NOMO-1 treated with DMSO at 0.1 percent for 48 hours (cell line): ENCODE data around the gene PCED1B.

Source experiments
- DNase-seq: peaks from one replicate; lab custom pipeline; 2025; ENCODE audit not compliant: unreplicated experiment; lab: John Stamatoyannopoulos, UW

The PCED1B gene

DNA sequence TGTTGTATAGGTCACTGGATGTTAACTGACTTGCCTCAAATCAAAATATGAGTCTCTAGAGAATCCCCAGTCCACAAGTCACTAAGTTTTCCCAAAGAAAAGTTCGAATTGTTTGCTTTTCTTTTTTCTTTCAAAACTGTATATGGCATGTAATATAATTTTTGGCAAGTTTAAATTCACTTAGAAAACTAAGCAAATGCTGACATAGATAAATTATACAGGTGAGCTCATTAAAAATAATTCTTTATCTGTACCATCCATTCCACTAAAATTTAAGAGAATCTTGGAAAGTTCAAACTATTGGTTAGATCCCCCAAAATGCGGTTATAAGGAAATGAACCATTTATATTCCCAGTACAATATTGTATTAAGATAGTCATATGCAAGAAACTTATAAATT lies 145.9 kb downstream of the PCED1B start:
- no peak for DNase-seq

DNA sequence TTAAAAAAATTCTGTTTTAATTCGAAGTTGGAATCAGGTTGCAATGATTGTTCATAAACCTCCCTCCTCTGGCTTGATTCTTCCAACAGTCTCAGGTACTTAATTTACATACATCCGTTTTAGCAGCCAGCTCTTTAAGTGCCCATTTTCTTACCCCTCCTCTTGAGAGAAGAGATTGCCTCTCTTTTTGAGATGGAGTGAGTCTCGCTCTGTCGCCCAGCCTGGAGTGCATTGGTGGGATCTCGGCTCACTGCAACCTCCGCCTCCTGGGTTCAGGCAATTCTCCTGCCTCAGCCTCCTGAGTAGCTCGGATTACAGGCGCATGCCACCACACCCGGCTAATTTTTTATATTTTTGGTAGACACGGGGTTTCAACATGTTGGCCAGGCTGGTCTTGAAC lies 146.8 kb downstream of the PCED1B start:
- DNase-seq = no peak

DNA sequence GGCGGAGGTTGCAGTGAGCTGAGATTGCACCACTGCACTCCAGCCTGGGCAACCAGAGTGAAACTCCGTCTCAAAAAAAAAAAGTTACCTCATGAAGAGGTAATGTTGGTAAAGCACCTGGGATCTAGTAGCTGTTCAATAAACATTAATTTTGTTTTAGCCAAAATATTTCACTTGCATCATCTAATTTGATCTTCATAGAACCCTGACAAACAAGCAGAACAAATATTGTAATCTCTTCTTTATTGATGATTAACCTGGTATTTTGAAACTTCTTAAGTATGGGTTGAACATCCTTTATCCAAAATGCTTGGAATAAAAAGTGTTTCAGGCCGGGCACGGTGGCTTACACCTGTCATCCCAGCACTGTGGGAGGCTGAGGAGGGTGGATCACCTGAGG lies 149.4 kb downstream of the PCED1B start:
- no peak for DNase-seq

DNA sequence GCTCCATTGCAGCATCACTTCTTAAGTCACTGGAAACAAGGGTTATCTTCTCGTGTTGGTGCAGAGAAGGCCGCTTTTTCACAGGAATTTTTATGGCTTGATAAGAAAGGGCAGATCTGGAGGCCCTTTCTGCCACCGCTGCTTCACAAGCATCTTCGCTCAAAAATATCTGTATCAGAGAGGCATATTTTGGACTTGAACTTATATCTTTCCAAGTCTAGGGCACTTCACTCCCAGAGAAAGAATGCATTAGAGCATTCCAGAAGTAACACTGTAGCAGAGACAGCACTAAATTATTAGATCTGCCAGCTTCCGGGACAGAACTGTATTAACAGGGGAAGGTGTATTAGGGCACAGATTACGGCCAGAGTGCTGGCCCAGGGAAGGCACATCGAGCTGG lies 152.0 kb downstream of the PCED1B start:
- DNase-seq = no peak

DNA sequence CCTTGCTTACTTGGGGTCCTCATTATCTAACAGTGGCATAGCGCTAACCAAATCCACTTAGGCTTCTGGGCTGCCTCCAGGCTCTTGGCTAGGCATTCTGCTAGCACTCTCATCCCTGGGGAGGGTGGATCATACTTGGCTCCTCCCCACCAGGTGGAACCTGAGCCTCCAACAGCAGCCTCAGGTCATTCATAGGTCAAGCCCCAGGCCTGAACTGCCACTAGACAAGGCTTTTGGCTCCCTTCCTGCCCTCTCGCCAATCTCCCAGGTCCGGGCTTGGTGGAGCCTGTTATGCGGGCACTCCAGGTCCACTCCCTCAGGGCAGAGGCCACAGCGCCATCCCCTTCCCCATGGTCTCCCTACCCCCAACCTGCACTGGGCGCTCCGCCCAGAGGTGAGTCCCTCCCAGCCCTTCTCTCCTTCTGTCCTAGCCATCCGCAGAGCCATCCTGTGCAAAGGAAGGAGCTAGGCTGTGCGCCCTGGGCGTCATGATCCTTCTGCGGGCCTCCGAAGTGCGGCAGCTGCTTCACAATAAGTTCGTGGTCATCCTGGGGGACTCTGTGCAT lies 155.2 kb downstream of the PCED1B start:
- no peak for DNase-seq

DNA sequence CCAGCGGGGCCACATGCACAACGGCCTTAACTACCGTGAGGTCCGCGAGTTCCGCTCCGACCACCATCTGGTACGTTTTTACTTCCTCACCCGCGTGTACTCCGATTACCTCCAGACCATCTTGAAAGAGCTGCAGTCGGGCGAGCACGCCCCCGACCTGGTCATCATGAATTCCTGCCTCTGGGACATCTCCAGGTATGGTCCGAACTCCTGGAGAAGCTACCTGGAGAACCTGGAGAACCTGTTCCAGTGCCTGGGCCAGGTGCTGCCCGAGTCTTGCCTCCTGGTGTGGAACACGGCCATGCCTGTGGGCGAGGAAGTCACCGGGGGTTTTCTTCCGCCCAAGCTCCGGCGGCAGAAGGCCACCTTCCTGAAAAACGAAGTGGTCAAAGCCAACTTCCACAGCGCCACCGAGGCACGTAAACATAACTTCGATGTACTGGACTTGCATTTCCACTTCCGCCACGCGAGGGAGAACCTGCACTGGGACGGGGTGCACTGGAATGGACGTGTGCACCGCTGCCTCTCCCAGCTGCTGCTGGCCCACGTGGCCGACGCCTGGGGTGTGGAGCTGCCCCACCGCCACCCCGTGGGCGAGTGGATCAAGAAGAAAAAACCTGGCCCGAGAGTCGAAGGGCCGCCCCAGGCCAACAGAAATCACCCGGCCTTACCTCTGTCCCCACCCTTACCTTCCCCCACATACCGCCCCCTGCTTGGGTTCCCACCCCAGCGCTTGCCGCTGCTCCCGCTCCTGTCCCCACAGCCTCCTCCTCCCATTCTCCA lies 156.0 kb downstream of the PCED1B start:
- no peak for DNase-seq

DNA sequence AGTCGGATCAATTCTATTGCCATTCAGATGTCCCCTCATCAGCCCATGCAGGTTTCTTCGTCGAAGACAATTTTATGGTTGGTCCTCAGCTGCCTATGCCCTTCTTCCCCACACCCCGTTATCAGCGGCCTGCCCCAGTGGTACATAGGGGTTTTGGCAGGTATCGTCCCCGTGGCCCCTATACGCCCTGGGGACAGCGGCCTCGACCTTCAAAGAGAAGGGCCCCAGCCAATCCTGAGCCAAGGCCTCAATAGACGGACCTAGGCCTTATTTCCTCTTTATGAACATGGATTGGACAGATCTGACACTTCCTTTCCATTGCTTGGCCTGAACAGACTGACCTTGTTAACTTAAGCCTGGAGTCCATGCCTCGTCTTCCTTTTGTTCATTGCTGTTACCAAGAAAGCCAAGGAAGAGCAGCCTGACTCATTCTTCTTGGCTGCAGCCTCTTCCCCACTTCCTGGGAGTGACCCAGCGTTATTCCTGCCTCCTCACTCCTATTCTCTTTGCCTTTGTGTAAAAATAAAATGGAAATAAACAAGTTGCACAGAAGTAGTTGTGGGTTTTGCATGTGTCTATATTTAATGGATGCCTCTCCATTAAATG lies 156.8 kb downstream of the PCED1B start:
- no peak for DNase-seq

DNA sequence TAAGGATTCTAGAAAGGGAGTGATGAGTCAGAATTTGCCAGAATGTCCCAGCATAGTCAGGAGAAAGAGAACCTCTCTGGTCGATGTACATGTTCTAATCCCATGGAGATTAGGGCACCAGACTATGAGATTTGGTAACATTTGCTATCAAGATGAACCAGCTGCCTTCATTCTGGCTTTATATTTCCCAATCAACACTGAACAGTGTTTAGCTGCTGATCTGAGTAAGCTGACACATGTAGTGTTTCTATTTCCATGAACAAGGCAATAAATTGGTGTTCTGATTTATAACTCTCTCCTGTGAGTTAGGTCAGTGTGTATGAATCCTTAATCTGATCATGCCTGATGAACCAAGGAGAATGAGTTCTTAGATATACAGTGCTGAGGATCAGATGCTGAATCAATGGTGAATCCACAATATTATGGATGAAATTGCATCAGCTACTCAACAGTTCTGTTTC lies 158.4 kb downstream of the PCED1B start:
- no peak for DNase-seq

DNA sequence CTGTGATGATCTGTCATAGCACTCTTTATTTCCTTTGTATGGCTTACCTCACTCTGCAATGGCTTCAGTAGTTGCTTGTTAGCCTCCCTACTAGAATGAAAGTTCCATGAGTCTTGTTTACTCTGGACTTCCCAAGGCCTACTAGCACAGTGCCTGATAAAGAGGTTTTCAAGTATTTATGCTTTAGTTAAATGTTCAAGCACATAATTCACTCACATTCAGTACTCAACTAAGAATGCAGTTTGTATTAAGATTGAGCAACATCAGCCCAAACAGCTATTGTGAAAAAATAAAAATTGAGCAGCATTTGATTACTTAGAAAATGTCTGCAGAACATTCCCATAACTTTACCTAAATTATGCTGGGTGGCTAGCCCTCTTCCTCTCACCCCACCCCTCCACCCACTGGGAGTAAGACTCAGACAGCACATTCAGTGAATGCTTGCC lies 159.3 kb downstream of the PCED1B start:
- DNase-seq = no peak

DNA sequence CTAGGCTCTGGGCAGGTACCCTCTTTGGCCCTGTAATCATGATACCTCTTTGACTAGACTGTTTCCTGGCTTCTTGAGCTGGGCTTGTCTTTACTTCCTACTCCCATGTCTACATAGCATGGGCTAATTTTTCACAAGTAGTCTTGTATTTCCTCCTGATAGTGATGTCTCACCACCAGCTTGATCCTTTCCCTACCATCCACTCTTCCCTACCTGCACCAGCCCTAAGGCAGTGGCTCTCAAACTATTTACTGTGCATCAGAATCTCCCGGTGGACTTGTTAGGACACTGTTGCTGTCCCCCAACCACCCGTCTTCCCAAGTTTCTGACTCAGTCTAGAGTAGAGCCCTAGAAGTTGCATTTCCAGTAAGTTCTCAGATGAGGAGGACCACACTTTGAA lies 163.0 kb downstream of the PCED1B start:
- DNase-seq = no peak

DNA sequence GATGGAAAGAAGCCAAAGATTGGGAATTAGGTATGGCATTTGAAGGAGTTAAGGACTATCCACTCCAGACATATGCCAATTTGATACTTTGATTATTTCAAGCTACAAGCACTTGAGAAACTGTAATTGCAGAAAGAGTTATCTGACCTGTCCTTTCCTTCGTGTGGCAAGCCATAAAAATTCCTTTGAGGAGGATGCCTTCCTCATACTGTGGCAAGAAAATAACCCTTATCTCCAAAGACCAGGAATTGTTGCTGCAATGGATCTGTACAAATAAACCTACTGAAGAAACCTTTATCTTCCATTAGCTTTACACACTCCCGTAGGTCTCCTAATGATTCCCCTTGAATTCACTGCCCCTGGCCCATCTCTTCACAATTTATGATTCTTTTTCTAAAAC lies 165.4 kb downstream of the PCED1B start:
- no peak for DNase-seq

DNA sequence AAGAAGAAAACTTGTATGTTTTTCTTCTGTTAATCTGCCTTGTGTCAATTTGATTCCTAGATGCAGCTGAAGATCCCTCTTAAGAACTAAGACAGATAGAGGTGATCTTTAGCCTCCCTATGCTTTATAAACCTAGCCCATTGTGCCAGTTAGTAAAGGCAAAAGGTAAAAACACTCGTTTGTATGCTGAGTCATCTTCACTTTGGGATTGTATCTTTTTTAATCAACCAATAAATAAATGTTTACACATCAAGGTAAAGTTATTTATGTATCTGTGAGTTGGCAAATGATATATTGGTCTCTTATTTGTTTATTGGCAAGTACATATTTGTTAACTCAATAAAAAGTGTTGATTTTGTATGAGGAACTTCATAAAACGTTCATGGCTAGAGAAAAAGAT lies 166.2 kb downstream of the PCED1B start:
- DNase-seq = no peak

DNA sequence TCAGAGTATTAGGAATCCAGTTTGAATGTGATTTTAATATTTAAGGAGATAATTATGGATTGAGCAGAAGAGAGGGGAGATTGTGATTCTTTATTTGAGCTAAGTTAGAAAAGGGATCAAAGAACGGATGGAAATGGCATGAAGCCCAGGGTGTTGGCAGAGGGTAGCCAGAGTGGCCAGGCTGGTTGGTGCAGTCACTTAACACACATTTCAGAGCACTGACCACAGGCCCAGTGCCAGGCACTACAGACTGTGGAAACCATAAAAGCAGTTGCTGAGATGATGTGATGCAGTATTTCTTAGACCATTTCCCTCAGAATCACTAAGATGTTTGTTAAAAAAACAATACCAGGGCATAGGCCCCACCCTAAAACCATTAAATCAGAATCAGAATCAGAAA lies 168.0 kb downstream of the PCED1B start:
- DNase-seq = no peak

DNA sequence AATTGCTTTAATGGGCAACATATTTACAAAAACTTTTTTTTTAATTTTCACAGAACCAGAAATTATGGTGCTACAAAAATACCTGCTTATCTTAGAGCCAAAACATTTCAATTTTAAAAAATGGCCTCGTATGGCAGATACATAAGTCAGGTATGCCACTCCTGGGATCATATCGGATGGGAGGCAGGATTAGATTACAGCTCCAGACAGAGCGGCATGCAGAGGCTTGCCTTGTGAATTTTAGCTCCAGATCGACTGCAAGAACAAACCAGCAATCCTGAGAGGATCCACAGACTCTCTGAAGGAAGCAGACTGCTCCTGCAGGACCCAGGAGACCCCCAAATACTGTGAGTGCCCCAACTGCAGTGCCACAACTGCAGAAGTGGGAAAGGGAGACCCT lies 169.7 kb downstream of the PCED1B start:
- no peak for DNase-seq

DNA sequence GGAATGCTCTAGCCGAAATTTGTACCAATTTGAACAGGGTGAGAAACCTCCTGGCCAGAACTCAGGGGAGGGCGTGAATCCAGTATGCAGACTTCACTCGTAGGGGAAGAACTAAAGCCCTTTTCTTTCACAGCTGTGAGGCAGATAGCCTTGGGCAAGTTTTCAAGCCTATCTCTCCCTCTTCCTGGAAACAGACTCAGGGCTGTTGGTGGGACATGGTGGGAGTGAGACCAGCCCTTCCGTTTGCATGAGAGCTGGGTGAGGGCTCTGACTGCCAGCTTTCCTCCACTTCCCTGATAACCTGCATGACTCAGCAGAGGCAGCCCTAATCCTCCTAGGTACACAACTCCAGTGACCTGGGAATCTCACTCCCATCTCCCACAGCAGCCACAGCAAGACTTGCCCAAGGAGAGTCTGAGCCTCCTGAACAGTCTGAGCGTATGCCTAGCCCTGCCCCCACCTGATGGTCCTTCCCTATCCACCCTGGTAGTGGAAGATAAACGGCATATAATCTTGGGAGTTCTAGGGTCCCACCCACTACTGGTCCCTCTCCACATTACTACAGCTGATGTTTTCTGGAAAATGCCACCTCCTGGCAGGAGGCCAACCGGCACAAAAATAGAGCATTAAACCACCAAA lies 170.4 kb downstream of the PCED1B start:
- DNase-seq = no peak

DNA sequence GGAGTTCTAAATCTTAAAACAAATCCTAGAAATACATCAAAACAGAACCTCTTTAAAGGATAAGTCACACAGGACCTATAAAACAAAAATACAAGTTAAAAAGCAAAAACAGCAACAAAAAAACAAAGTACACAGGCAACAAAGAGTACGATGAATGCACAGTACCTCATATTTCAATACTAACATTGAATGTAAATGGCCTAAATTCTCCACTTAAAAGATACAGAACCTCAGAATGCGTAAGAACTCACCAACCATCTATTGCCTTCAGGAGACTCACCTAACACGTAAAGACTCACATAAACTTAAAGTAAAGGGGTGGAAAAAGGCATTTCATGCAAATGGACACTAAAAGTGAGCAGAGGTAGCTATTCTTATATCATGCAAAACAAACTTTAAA lies 172.5 kb downstream of the PCED1B start:
- DNase-seq = no peak

DNA sequence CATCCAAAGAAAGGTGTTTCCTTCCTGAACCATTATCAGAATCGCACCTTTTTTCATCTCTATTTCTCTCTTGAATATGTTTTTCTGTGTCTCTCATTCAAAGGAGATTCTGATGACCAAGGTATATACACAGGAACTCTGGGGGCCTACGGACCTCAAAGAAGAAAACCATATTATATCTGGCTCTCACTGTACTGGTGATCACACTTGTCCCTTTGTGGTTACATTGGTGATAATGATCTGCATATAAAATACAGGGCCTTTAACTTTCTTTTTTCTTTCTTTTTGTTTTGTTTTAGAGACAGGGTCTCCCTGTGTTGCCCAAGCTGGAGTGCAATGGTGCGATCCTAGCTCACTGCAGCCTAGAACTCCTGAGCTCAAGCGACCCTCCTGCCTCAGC lies 185.5 kb downstream of the PCED1B start:
- no peak for DNase-seq

DNA sequence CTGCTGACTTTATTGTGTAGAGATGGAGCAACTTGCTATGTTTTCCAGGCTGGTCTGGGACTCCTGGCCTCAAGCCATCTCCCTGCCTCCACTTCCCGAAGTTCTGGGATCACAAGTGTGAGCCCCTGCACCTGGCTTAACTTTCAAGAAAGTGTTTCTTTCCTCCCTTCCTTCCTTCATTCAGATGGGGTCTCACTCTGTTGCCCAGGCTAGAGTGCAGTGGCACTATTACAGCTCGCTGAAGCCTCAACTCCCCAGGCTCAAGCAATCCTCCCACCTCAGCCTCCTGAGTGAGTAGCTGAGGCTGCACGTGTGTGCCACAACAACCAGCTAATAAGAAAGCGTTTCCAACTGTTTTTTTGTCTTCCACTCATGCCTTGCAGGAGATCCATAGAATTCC lies 186.0 kb downstream of the PCED1B start:
- DNase-seq = no peak

DNA sequence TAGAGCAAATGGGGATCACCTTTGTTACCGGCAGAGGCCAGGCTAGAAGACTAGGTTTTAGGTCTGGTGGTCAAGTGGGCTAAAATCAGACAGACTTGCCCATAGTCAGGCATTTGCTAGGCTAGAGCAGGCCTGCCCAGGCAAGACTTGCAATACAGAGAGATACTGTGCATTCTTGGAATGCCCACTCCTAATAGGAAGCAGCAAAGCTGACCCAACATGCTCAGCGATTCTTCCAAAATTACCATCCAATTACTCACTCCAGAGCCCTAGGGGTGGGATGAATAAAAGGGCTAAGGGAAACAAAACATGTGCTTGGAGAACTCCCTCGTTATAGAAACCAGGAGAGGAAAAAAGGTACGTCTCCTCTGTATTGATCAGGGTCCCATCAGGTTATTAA lies 188.2 kb downstream of the PCED1B start:
- DNase-seq = no peak

DNA sequence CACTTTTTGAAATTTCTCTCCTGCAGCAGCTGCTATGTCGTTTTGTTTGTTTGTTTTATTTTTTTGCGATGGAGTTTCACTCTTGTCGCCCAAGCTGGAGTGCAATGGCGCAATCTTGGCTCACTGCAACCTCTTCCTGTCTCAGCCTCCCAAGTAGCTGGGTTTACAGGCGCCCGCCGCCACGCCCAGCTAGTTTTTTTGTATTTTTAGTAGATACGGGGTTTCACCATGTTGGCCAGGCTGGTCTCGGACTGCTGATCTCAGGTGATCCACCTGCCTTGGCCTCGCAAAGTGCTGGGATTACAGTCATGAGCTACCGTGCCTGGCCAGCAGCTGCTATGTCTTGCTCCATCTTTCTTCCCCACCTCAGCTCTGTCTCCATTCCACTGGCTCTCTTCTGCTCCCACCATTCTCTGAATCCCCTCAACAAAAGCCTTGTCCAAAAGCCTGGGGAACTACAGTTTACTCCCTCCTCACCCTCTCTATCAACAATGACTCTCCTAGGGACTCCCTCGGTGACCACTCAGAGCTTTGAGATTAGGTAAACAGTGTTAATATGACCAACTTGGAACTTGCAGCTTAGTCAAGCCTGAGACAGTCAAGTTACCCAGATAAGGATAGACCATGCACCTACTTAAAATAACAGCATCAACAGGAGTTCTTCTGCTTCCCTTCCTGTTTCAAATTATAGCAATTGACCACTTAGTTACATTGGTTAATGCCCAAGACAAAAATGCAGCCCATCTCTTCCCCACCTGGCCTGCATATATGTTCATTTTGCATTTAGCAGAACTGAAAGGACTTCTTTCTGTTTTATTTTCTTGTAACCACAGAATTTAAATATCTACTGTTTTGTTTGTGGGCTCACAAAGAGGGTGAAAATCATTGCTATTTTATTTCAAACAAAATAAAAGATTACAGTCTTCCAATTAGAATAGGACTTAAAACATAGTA lies 189.4 kb downstream of the PCED1B start:
- DNase-seq = no peak

DNA sequence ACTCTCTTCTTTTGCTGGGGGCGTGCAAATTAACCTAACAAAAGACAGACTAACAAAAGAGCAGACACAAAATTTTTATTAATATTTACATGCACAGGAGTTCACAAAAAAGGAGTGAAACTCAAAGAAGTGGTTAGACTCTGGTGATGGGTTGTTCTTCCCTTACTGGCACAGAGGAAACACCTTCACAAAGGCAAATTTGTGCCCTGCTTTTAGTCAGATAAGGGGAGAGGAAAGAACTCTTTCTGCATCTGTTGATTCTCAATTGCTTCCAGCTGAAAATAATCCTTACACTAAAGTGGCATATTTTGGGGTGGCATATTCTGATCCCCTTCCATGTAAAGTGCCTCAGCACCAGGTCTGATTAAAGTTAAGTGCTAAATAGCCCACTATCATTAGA lies 190.5 kb downstream of the PCED1B start:
- DNase-seq = no peak
